Measurements from ENCODE around the gene ALOX12B.

ALOX12B gene

DNA sequence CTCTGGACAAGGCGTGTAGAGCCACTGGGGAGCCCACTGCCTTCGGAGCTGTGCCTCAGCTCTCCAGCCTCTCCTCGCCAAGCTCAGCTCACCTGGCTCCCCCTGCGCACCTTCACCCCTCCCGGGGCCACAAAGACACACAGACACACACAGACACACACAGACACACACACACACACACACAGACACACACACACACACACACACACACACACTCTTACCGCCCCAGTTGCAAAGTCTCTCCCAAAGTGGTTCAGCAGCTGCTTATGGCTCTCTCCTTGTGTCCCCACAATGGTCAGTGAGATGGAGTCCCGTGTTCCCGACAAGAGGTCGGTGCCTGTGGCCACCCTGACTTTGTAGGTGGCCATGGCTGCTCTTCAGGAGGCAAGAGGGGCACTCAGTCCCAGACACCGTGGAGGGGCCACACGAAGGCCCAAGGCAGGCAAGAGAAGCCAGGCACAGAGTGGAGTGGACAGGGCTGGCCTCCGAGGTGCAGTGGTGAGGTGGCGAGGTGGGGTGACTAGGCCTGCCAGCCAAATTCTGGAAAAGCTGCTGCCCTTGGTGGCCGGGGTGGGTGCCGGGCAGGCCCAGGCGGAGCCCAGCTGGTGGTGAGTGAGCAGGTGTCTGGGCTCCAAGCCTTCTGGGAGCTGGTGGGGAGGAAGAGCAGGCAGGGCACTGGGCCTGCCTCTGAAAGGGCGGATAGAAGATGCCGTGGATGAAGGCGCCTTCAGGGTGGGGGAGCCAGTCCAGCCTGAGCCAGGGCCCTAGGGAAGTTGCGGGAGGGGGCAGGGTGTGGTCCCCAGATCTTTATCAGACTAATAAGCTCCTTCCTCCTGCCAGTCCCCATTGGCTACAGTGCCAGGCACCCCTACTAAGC, at the start of gene ALOX12B:
TSS of gene ALOX12B (minus strand) at position 642 of the 877 bp plus-strand sequence. CDS start at position 368, 274 bp downstream.
- no peak within 1 kb of the TSS for H3K4me3 ChIP-seq (ENCODE audit: low read depth, low read length)
- TF ChIP-seq, protein P1, sequence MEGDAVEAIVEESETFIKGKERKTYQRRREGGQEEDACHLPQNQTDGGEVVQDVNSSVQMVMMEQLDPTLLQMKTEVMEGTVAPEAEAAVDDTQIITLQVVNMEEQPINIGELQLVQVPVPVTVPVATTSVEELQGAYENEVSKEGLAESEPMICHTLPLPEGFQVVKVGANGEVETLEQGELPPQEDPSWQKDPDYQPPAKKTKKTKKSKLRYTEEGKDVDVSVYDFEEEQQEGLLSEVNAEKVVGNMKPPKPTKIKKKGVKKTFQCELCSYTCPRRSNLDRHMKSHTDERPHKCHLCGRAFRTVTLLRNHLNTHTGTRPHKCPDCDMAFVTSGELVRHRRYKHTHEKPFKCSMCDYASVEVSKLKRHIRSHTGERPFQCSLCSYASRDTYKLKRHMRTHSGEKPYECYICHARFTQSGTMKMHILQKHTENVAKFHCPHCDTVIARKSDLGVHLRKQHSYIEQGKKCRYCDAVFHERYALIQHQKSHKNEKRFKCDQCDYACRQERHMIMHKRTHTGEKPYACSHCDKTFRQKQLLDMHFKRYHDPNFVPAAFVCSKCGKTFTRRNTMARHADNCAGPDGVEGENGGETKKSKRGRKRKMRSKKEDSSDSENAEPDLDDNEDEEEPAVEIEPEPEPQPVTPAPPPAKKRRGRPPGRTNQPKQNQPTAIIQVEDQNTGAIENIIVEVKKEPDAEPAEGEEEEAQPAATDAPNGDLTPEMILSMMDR (IDR thresholded peaks at IDR 0.05; ENCODE audit: borderline replicate concordance, insufficient read depth, low read depth, low read length) = no peak

DNA sequence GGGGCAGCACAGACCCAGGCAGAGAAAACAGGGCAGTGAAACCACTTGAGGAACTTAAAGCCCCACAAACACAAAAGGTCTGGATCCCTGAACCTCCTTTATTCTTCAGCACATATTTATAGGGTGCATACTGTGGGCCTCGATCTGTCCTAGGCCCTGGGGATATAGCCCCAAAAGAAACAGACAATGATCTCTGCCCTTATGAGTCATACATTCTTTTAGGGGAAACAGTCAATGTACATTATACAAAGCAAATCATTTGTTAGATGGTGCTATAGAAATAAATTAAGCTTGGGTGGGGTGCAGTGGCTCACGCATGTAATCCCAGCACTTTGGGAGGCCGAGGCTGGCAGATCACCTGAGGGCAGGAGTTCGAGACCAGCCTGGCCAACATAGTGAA, 46.4 kb upstream of the ALOX12B start:
- TF ChIP-seq, protein P1 (IDR thresholded peaks at IDR 0.05; ENCODE audit: borderline replicate concordance, insufficient read depth, low read depth, low read length) = no peak
- no peak overlapping the region for H3K4me3 ChIP-seq (ENCODE audit: low read depth, low read length)

DNA sequence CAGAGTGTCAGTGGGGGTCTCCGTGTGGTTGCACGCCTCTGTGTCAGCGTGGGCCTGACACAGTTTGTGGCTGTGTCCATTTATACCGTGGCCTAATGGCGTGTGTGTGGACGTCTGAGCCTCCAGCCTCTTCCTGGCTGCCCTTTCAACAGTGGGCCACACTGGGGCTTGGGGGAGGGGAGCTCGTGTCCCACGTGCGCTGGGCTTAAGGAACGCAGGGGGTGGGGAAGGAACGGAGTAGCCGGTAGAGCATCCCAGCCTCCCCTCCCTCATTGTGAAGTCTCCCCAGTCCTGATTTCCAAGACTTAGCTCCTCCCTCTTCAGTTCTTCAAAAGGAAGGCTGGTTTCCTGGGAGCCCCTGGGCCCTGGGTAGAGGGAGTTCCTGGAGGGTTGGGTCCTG, 45.9 kb upstream of the ALOX12B start:
- H3K4me3 ChIP-seq (ENCODE audit: low read depth, low read length) = no peak overlapping the region
- TF ChIP-seq, protein P1 (IDR thresholded peaks at IDR 0.05; ENCODE audit: borderline replicate concordance, insufficient read depth, low read depth, low read length) = no peak

DNA sequence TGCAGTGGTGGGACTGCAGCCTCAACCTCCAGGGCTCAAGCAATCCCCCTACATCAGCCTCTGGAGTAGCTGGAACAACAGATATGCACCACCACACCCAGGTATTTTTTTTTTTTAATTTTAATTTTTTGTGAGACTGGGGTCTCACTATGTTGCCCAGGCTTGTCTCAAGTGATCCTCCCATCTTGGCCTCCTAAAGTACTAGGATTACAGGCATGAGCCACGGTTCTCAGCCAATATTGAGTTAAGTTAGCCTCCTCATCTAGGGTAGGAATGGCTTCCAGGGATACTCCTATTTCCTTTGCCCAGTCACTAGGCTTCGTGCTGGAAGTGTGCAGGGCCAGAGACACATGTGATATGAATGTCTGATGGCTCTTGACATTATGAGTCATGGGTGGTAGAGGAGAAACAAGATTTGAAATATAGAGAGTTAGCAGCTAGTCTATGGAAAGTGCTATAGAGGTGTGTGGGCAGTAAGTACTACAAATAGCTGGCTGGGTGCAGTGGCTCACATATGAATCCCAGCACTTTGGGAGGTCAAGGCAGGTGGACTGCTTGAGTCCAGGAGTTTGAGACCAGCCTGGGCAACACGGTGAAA, 44.4 kb upstream of the ALOX12B start:
- TF ChIP-seq, protein P1 (IDR thresholded peaks at IDR 0.05; ENCODE audit: borderline replicate concordance, insufficient read depth, low read depth, low read length) = no peak
- no peak overlapping the region for H3K4me3 ChIP-seq (ENCODE audit: low read depth, low read length)

DNA sequence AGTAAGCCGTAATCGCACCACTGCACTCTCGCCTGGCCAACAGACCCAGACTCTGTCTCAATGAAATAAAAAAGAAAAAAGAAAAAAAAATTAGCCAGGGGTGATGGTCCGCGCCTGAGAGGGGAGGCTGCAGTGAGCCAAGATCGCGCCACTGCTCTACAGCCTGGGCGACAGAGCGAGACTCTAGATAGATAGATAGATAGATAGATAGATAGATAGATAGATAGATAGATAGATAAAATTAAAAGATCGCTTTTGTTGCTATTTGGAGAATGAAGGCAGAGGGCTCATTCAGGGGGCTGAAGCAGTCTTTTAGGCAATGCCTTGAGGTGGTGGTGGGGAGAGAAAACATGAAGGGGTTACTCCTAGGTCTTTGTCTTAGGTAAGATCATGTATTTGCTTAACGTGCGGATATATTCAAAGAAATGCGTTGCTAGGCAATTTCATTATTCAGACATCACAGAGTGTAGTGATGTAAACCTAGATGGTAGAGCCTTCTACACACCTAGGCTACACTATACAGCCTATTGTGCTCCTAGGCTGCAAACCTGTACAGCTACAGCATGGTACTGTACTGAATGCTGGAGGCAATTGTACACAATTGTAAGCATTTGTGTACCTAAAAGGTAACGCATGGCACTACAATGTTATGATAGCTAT, 40.7 kb upstream of the ALOX12B start:
- TF ChIP-seq, protein P1 (IDR thresholded peaks at IDR 0.05; ENCODE audit: borderline replicate concordance, insufficient read depth, low read depth, low read length) = no peak
- no peak overlapping the region for H3K4me3 ChIP-seq (ENCODE audit: low read depth, low read length)

DNA sequence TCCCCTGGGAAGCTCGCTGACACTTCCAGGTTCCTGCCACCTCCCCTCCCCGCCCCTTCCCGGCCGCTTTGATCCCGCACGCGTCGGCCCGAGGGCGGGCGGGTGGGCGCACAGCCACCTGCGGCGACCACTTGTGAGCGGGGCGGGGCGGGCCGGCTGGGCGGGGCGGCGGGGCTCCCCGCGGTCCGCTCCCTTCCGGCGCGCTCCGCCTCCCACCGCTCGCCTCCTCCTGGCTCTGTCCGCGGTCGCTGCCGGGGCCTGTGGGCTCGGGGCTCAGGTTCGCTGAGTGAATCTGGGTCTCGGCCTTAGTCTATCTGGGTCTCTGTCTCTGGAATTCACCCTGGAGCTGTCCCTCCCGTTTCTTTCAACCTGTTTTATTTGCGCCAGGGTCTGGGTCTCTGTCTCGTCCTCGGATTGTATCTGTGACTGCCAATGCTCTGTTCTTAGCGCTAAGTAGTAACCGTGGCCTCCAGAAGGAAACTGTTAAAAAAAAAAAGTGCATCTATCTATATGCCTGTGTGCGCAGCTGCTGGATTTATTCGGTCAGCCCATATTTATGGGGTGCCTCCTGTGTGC, 39.1 kb upstream of the ALOX12B start:
- TF ChIP-seq, protein P1 (IDR thresholded peaks at IDR 0.05; ENCODE audit: borderline replicate concordance, insufficient read depth, low read depth, low read length) = no peak
- H3K4me3 ChIP-seq (ENCODE audit: low read depth, low read length) = peak overlapping the region; percentile 76
